ENCODE measurements around the gene OR6P1.

Gene OR6P1, protein sequence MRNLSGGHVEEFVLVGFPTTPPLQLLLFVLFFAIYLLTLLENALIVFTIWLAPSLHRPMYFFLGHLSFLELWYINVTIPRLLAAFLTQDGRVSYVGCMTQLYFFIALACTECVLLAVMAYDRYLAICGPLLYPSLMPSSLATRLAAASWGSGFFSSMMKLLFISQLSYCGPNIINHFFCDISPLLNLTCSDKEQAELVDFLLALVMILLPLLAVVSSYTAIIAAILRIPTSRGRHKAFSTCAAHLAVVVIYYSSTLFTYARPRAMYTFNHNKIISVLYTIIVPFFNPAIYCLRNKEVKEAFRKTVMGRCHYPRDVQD

DNA sequence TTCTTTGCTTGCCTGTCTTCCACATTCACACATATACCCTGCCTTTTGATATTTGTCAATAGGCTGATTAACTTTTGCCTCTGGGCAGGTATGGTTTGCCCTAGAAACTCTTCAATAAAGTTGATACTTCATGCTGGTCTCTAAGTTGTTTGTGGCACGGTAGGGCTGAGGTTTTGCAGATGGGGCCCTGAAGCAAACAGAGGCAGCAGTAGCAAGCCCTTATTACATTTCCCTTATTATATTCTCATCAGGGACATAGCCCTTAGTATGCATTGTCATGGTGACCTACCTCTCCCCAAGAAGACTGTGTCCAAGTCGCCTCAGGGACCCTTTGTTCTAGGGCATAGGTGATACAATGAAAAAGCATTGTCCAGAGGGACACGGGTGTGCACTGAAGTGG is at the start of gene OR6P1:
Gene OR6P1, minus strand, starts transcription at position 101 of the 400 bp plus-strand sequence. CDS start 6,976 bp downstream, outside the sequence.
- DNase-seq (ENCODE audit: low read depth, low spot score): no peak

DNA sequence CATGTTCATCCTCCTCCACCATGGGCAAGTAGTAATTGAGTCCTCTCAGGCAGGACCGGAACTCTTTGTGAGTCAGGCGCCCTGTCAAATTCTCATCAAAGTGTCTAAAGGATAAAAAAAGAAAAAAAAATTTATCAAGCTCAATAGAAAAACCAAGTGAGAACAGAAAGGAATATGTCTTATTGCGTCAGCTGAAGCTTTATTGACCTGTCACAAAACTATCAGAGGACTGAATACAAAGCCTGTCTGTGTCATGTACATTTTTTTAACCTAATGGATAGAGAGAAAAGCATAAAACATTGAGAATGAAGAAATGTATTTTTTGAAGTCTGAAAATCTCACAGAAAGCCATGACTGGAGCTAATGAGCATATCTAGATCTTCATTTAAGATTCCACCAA is 43.4 kb upstream of the OR6P1 start:
- DNase-seq (ENCODE audit: low read depth, low spot score): no peak

DNA sequence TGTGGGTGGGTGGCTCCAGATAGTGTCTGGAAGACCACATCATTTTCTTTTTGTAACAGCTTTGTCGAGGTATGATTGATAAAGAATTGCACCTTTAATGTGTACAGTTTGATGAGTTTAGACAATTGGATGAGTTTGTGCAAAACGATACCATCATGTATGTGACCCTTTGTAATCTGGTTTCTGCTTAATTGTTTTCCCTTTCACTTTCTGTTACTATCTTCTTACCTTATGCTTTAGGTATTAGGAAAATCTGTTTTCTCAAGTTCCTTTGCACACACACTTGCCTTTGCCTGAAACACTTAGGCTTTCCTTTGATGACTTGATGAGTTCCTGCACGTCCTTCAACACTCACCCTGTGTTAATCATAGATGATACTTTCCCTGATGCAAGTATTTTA is 41.5 kb upstream of the OR6P1 start:
- no peak for DNase-seq (ENCODE audit: low read depth, low spot score)

DNA sequence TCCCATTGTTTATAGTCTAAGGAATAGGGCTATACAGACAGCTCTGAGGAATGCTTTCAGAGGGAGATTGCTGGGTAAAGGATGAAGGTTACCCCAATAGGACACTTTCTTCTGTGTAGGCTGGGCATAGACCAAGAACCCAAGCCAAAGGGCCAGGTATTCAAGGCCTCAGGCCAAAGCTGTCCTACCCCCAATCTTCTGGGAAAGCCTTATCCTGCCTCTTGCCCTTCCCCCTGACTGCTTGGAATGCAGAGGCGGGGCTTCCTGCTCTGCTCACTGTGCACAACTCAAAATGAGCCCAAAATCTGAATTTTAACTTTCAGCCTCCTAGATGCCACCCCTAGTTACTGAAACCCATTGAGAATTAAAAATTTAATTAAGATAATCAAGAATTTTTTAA is 36.9 kb upstream of the OR6P1 start:
- no peak for DNase-seq (ENCODE audit: low read depth, low spot score)

DNA sequence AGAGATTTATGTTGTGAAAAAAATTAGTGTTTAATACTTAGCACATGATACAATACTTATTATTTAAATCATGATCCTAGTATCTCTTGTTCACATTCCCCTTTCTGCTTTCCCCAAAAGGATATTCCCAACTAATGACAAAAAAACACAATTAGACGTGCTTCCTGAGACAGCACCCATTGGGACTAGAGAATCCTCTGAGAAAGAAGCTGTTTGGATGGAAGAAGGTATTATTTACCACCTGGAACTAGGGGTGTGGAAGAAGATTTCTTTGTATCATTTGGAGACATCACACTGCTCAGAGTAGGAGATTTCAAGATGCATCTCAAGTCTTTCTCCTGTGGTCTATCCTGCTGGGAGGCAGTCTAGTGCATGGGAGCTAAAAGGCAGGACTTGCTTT is 34.6 kb upstream of the OR6P1 start, which contains the start of gene OR10Z1:
Gene OR10Z1, plus strand, starts transcription at position 301 of the 400 bp plus-strand sequence. CDS start 1,171 bp downstream, outside the sequence.
- DNase-seq (ENCODE audit: low read depth, low spot score): no peak

DNA sequence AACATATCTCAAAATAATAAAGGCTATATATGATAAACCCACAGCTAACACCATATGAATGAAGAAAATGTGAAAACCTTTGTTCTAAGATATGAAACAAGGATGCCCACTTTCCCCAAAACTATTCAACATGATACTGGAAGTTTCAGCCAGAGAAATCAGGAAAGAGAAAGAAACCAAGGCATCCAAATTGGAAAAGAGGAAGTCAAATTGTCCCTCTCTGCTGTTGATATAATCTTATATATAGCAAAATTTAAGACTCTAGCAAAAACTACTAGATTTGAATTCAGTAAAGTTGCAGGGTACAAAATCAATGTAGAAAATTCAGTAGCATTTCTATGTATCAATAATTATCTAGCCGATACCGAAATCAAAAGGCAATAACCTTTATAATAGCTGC is 30.4 kb upstream of the OR6P1 start:
- DNase-seq (ENCODE audit: low read depth, low spot score): no peak

DNA sequence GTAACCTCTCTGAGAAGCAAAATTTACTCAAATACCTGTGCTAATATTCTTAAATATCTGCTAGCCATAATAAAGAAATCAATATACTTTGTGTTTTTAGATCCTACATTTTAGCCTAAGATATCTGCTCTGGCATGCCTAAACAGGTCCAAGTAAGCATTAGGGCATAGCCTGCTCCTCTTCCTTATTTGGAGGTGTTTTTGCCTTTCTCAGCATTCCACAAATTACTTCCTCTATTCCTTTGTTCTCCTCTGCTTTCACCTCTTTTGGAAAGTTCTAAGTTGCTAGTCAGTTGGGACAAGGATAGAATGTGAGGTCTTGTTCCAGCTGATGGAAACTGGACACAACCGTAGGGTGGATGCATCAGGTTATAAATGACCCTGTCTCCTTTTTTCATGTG is 16.6 kb upstream of the OR6P1 start:
- no peak for DNase-seq (ENCODE audit: low read depth, low spot score)

DNA sequence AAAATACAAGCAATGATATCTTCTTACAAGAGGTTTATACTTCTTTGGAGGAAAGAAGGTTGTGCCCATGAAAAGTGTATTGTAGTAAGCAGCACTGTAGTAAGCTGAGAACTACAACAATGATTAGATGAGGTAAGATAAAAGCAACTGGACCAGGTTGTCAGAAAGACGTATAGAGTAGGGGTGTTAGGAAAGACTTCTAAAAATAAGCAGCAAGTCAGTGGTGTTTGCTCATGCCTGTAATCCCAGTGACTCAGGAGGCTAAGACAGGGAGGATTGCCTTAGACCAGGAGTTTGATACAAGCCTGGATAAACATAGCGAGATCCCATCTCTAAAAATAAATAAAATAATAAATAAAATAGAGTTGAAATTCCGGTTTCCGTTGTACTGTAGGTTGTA is 13.6 kb upstream of the OR6P1 start:
- DNase-seq (ENCODE audit: low read depth, low spot score): no peak

DNA sequence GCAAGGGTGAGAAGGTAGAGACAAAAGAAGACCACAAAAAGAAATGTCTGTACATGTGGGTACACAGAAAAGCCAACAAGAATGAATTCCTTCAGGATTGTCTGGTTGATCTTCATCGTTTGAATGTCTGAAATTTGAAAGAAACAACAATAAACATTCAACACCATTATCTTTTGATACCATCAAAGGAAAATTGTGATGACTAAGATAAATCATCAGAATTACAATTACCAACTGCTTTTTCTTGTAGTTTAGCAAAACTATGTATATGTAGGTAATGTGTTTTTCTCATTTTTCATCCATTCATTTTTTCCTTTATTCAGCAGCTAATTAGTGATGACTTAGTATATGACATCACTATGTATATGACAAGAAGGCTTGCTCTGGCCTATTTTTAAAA is 9.4 kb upstream of the OR6P1 start, which contains the start of gene OR10X1:
Gene OR10X1, minus strand, starts transcription at position 167 of the 400 bp plus-strand sequence. Its CDS starts 0 bp downstream, at position 167.
- no peak for DNase-seq (ENCODE audit: low read depth, low spot score)

DNA sequence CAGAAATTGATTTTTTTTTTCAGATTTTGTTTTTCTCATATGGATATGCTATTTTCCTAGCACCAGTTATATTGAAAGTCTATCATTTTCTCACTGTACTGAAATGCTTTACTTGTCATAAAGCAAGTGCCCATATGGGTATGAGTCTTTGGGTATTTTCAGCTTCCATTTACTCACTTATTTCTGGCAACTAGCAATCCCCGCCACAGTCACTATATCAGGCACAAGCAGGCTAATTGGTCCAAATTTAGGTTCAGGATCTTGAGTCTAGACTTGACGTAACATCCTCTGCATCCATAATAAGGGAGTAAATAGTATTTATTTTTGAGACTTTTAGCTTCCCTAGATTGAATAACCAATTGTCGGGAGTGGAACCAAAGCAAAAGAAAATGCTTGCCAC is 7.2 kb upstream of the OR6P1 start:
- no peak for DNase-seq (ENCODE audit: low read depth, low spot score)

DNA sequence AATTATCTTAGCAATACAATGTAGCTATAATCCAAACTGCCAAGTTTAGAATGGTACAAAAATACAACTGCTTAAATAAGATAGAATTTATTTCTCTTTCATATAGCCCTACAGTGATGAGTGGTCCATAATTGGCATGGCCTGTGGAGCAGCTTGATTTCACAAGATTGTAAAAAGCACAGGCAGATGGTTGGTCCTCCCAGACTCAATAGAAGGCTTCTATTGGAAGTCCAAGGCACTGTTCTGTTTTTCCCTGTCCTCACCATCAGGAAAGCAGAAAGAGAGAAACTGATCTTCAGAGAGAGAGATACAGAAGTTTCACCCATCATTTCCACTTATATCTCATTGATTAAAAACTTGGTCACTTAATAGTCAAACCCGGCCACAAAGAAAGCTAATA is 1.8 kb upstream of the OR6P1 start:
- no peak for DNase-seq (ENCODE audit: low read depth, low spot score)

DNA sequence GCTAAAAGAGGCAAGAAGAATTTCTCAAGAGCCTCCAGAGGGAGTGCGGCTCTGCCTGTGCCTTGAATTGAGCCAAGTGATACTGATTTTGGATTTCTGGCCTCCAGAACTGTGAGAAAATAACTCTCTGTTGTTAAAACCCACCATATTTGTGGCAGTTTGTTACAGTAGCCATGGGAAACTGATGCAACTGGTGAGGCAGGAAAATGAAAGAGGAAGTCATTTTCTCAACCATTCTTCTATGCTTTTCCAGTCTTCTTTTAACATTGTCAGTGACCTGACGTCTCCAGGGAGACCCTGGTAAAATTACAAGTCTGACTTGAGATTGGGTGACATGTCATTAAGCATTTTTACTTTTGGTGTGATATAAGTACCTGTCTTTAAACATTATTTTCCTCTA is 5.8 kb downstream of the OR6P1 start:
- no peak for DNase-seq (ENCODE audit: low read depth, low spot score)

DNA sequence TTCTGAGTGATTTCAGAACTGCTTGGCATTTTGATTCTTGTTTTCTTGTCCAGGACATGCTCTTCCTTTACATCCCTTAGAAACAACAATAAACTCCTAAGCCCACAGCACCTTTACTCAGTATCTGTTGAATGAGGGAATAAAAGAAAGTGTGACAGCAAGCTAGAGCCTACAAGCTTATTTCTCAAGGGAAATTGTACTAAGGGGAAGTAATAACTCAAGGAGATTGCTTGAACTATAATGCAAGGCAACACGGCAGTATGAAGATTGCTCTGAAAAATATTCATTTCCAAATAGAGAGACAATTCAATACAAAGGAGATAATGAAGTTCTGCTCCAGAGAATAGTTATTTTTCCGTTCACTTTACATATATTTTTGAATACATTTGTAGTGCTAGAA is 6.5 kb downstream of the OR6P1 start:
- DNase-seq (ENCODE audit: low read depth, low spot score): no peak

DNA sequence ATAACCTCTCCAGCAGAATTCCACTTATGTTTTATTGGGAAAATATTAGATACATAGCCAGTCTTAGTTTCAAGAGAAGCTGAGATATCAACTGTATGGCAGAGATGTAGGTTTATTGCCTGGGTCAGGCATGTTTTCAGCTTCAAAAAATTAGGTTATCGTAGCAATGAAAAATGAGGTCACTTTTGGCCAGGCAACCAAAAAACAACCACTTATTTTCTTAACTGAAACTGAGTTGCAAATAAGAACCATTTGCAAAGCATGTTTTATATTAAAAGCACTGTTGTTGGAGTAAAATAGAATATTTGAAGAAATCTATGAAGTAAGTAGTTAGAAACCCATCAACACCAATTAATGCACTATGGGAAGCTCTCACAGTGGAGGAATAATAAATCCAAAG is 10.7 kb downstream of the OR6P1 start:
- no peak for DNase-seq (ENCODE audit: low read depth, low spot score)

DNA sequence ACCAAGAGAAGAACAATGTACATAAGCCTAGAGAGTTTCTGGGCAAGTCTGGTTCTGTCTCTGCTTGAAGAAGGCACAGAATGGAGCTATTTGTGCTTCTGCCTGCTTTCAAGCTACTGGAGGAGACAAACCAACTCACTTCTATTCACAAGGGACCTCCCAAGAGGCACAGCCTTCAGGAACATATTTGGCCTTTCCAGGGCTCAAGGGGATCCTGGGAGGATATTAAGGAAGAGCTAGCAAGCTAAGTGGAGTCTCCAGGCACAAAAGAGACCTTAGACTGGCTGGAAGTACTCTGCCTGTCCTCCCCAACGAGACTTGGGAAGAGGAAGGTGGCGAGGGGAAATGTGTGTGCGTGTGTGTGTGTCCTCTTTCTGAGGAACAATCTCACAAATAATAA is 16.0 kb downstream of the OR6P1 start, which contains the start of gene OR6Y1:
Gene OR6Y1, minus strand, starts transcription at position 54 of the 400 bp plus-strand sequence. CDS start 6,300 bp downstream, outside the sequence.
- no peak for DNase-seq (ENCODE audit: low read depth, low spot score)

DNA sequence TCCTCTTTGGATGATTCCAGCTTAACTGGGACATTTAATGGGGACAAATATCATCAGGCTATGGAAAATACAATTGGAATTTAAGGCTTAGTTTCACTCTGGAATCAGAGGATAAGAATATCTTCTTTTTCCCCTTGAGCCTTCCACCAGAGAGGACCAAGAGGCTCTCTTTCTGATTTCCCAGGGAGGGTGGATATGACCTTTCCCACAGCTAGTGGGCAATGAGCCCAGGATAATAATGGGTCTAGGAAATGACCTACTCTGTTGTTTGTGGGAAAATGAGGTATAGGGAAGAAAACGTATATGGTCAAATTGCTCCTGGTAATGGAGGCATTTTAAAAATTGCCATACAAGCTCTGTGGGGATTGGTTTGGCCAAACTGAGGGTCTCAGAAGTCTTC is 18.1 kb downstream of the OR6P1 start:
- DNase-seq (ENCODE audit: low read depth, low spot score): no peak

DNA sequence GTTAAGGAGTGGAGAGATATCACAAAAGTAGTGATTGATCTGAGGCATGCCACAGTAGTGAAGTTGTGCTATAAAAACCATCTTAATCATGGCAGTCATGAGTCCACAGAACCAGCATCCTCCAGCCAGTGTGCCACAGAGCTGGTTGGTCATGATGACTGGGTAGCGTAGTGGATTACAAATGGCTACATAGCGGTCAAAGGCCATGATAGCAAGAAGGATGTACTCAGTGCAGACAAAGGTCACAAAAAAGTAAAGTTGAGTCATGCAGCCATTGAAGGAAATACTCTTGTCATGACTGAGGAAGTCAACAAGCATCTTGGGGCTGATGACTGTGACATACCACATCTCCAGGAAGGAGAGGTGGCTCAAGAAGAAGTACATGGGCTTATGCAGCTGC is 22.8 kb downstream of the OR6P1 start:
- DNase-seq (ENCODE audit: low read depth, low spot score): no peak

DNA sequence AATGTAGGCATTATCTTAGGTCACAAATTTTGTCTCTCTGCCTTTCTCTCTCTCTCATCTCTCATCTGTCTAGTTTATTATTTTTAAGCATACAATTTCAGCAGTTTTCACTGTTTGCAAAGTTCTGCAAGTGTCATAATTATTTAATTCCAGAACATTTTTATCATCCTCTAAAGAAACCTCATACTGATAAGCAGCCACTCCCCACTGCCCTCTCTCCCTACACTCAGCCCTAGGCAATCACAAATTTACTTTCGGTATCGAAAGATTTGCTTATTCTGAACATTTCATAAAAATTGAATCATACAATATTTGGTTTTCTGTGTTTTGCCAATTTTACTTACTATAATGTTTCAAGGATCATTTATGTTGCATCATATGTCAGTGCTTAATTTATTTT is 32.8 kb downstream of the OR6P1 start:
- DNase-seq (ENCODE audit: low read depth, low spot score): no peak

DNA sequence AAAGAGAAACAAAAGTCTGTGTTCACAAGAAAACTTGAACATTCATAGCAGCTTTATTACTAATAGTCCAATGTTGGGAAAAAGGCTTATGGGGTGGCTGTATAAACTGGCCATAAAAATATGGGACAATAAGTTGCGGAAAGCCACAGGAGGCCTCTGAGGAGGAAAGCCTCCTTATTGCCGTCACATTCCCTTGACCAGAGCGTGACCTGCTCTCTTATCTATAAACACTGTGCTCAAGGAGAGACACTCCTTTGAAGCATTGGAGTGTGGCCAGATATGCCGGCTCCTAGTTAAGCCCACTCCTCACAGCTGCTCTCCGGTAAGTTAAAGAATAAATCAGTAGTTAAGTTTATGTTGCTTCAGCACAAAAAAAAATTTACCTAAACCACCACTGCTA is 35.9 kb downstream of the OR6P1 start:
- DNase-seq (ENCODE audit: low read depth, low spot score): no peak

DNA sequence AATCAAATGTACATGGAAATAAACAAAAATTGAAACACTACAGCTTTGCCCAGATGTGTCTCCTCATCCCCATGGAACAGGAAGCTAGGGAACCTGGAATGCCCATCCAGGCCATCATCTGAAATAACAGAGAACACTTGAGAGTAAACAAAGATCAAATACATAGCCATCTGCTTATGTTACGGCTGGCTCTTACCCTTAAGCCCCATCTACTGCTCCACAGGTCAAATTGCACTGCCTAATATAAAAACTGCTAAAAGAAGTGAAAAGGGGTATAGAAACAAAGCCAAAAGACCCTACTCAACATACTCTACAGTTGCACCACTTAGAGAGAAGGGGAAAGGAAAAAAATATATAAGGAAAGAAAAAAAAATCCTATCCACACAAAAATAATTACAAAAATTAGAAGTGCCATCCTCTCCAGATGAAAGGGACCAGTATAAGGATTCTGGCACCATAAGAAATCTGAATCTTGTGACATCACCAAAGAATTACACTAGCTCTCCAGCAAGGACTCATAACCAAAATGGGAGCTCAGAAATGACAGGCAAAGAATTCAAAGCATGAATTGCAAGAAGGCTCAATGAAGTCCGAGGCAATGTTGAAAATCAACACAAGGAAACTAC is 43.1 kb downstream of the OR6P1 start:
- DNase-seq (ENCODE audit: low read depth, low spot score): no peak

DNA sequence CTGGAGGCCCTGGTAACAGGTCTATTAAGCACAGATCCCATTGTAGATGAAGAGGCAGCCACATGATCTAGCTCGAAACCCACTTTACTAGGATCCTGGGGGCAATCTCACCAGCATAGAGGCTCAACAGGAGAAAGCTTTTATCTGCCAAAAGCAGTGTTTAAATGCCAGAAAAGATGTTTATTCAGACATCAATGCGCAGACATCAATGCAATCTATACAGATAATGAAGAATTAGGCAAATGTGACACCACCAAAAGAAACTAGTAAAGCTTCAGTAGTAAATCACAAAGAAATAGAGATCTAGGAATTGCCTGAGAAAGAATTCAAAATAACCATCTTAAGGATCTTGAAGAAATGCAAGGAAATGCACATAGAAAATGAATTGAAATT is 48.7 kb downstream of the OR6P1 start:
- DNase-seq (ENCODE audit: low read depth, low spot score): no peak

DNA sequence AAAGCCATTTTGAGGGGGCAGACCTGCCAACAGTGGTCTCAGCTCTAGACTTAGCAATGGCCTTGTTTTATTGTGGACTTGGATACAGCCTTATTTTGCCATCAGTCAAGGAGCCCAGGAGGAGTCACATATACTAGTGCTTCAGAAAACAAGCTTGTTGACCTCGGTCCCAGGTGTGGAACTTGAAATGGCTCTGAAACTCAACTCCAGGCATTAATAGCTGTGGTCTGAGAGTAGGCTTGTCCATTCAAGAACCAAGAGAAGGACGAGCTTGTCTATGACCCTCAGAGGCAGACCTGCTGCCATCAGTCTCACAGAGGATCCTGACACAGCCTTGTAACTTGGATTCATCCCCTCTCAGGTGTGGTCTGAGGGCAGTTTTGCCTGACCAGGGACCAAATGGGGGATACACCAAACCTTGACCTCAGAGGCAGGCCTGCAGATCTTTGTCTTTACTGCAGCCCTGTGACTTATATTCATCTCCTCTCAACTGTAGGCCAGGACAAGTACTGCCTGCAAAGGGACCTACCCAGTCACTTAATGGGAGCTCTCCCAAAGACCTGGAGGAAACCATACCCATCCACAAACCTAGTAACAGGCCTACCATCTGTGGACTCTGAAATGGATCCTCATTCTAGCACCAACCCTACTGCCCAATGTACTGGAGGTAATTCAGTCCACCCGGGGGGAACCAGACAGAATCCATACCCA is 49.3 kb downstream of the OR6P1 start:
- no peak for DNase-seq (ENCODE audit: low read depth, low spot score)

DNA sequence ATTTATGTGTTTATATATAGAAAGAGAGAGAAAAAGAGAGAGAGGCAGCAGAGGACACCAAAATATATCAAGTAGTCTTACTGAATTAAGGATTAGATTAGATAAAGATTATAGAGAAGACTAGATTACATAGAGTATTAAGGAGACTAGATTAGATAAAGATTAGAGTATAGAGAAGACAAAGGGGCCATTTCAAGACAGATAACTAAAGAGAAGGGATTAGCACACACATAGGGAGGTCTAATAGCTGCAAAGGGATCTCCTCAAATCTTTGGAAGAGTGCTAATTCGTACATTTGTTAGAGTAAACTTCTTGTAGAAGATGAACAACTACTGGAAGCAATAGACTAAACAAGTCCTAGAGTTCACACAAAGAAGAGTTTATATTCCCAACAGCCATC is 50.4 kb downstream of the OR6P1 start:
- no peak for DNase-seq (ENCODE audit: low read depth, low spot score)
